HG03025 (cell line): ENCODE data around the gene SLC25A44.
"Not testable (repeated sequence)": the region's sequence is repeated elsewhere in the genome, so short reads cannot be mapped to it uniquely, and the experiment has no call there.

Experiments
- ATAC-seq: cut with Tn5 transposase; IDR thresholded peaks from one replicate; pipeline ENCODE4 v1.9.1; 2021; ENCODE audit warnings: mild to moderate bottlenecking, moderate library complexity; ENCODE audit not compliant: unreplicated experiment, low FRiP score

SLC25A44 gene

GRCh38 chr1:156162430-156163037, 31.4 kb upstream of the SLC25A44 start:
- ATAC-seq, result no peak

DNA sequence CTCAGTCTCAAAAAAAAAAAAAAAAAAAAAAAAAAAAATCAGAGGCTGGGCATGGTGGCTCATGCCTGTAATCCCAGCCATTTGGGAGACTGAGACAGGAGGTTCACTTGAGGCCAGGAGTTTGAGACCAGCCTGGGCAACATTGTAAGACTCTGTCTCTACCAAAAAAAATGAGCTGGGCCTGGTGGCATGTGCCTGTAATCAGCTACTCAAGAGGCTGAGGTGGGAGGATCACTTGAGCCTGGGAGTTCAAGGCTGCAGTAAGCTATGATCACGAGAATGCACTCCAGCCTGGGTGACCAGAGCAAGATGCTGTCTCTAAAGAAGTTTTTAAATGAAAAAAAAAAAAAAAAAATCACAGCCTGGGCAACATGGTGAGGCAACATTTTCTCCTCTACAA, 30.2 kb upstream of the SLC25A44 start:
- no peak for ATAC-seq

- no peak for ATAC-seq
Measured at GRCh38 chr1:156164125-156164831, 29.6 kb upstream of the SLC25A44 start.

- ATAC-seq, result no peak
Measured at GRCh38 chr1:156165083-156165482, 28.8 kb upstream of the SLC25A44 start.

DNA sequence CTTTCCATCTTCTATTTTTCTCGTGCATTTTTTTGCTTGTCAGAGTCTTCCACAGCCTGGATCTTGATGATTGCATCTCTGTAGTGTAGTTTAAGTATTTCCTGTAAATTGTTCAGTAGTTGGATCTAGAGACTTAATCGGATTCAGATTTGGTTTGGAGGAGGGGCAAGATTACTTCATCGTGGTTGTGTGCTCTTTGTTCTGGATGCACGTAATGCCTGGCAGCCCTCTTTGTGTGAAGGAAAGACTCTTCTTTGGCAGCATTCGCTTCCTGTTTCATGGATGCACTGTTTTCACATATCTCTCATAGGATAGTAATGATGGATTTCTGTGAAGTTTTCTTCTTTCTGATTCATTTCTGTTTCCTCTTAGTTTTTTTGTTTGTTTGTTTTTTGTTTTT, 26.4 kb upstream of the SLC25A44 start:
- no peak for ATAC-seq

DNA sequence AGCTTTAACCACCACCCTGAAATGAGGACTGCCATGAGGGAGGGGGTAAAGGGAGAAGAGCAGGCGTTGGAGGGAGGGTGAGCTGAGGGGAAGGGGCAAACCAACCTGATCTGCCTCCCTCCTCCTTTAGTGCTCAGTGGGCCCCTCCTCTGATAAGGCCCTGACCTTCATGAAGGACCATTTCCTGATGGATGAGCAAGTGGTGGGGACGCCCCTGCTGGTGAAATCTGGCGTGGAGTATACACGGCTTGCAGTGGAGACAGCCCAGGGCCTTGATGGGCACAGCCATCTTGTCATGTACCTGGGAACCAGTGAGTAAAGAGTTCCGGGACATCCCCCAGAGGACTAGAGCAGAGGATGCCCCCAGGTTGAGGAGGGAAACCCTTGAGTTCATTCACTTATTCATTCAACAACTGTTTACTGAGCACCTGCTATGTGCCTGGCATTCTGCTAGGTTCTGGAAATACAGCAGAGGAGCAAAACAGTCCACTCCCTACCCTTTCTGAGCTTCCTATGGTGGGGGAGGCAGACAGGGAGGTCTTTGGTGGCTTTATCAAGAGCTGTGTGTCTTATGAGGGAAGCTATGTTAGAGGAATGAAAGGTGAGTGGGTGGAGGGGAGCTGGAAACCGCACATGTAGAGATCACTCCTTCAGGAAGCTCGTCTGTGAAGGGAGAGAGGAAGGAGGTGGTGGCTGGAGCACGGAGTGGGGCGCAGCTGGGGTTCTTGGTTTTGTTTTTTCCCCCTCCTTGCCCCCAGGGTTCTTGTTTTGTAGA, 21.0 kb upstream of the SLC25A44 start:
- no peak for ATAC-seq

- ATAC-seq, result no peak
Measured at GRCh38 chr1:156176610-156177210, 17.2 kb upstream of the SLC25A44 start.

DNA sequence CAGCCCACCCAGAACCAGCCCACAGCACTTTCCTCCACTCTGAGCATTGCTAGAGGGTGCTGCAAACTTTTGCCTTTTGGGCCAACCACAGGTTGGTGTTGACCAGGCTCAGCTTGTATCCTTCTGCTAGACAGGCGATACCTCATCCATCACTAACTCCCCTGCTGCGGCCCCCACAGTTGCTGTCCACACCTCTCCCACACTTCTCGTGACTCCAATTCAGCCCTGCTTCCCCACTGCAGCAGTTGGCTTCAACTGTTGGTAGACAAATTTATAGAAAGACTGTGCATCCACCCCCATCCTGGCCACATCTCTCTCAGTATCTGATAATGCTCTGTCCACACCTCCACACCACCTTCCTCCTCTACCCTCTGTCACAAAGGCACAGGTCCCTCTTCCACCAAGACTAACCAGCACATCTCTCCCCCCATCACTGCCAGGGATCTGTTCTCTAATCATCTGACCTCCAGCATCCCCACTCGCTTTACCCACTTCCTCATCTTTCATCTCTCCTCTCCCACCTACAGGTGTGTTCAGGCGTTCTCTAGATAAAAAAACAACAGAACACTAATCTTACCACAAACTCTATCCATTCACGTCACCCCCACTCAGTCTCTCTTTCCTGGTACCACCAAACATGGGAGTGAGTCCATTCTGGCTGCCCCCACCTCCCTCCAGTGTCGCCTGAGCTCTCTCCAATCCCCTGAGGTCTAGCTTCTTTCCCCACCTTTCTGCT, 15.8 kb upstream of the SLC25A44 start:
- ATAC-seq, result no peak

DNA sequence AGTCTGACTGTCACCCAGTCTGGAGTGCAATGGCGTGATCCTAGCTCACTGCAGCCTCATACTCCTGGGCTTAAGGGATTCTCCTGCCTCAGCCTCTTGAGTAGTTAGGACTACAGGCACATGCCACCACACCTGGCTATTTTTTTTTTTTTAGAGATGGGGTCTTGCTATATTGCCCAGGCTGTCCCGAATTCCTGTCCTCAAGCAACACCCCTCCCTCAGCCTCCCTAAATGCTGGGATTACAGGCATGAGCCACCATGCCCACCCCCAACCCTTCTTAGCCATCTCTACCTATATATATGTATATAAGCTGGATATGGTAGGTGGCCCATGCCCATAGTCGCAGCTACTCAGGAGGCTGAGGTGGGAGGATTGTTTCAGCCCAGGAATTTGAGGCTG, 13.4 kb upstream of the SLC25A44 start:
- ATAC-seq, result no peak

DNA sequence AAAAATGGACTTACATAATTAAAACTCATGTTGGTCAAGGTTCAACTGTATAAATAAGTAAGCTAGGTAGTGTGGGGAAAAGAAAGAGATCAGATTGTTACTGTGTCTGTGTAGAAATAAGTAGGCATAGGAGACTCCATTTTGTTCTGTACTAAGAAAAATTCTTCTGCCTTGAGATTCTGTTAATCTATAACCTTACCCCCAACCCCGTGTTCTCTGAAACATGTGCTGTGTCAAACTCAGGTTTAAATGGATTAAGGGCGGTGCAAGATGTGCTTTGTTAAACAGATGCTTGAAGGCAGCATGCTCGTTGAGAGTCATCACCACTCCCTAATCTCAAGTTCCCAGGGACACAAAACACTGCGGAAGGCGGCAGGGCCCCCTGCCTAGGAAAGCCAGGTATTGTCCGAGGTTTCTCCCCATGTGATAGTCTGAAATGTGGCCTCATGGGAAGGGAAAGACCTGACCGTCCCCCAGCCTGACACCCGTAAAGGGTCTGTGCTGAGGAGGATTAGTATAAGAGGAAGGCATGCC, 12.4 kb upstream of the SLC25A44 start:
- not testable (repeated sequence) for ATAC-seq

- ATAC-seq, result not testable (repeated sequence)
Measured at GRCh38 chr1:156182010-156182779, 11.7 kb upstream of the SLC25A44 start.

DNA sequence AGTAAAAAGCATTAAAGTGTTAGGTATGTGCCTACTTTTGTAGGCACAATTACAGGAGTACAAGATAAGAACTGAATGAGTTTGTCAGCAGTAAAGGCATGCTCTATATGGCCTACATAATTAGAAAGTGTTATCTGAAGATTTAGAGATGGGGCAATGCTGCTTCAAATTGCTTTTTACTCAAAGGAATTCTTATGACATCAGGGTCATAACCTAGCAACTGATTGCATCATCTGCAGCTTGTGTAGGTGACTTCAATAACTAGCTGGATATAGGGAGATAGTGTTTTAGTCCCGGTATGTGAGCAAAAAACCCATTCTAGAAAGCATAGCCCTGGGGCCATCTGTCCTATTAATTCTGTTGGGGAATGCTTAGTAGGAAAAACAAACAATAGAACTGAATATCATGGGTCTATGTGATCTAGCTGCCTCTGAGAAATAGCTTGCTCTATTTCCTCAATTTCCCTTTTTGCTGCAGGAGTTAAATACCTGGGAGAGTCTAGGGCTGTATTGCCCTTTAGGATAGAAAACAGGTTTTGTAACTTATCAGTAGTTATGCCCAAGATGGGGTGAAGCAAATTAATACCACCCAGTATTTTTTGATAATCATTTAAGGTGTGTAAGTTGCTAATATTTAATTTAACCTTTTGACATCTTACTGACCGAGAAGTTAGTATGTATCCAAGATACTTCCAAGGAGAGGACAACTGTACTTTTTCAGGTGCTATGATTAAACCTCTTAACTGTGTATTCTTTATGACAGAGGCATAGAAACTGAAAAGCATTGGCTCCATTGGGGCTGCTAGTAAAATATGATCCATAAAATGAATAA, 7.3 kb upstream of the SLC25A44 start:
- ATAC-seq, result not testable (repeated sequence)

GRCh38 chr1:156190265-156190664, 3.6 kb upstream of the SLC25A44 start:
- not testable (repeated sequence) for ATAC-seq

- ATAC-seq, result no peak
Measured at GRCh38 chr1:156191292-156191964, 2.5 kb upstream of the SLC25A44 start.

DNA sequence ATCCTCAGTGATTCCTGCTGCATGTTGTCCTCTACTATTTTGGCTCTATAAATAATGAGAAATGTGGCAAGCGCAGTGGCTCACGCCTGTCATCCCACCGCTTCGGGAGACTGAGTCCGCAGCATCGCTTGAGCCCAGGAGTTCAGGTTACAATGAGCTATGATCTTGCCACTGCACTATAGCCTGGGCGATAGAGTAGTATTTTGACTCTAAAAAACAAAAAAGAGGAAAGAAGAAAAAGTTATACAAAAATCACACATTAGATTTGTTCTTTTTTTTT, 756 bp upstream of the SLC25A44 start:
- no peak for ATAC-seq

GRCh38 chr1:156194300-156194652, 372 bp downstream of the SLC25A44 start:
- peak; percentile 8 for ATAC-seq

GRCh38 chr1:156195853-156196252, 1.9 kb downstream of the SLC25A44 start:
- no peak for ATAC-seq

GRCh38 chr1:156196445-156196844, 2.5 kb downstream of the SLC25A44 start:
- no peak for ATAC-seq
